ENCODE data around the gene ANKRD65.

DNA sequence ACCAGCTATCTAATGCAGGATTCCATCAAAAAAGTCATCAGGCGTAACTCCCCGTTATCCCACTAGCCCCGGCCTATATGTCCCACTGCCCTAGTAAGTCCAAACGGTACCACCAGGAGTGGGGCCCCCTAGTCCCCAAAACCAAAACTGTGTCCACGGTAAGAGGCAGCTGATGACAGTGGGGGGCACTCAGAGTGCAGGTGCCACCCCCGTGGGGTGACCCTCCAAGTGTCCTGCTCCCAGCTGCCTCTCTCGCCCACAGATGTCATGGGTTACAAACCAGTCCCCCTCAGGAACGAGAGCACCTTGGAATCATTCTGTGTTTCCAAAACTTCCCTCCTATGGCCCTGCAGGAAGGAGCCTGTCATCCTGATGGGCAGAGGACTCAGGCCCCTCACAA, 35.1 kb downstream of the ANKRD65 start:
- no peak for TF ChIP-seq POLR2AphosphoS5 (IDR thresholded peaks at IDR 0.05; ENCODE audit: low read depth)
- TF ChIP-seq, protein P1, sequence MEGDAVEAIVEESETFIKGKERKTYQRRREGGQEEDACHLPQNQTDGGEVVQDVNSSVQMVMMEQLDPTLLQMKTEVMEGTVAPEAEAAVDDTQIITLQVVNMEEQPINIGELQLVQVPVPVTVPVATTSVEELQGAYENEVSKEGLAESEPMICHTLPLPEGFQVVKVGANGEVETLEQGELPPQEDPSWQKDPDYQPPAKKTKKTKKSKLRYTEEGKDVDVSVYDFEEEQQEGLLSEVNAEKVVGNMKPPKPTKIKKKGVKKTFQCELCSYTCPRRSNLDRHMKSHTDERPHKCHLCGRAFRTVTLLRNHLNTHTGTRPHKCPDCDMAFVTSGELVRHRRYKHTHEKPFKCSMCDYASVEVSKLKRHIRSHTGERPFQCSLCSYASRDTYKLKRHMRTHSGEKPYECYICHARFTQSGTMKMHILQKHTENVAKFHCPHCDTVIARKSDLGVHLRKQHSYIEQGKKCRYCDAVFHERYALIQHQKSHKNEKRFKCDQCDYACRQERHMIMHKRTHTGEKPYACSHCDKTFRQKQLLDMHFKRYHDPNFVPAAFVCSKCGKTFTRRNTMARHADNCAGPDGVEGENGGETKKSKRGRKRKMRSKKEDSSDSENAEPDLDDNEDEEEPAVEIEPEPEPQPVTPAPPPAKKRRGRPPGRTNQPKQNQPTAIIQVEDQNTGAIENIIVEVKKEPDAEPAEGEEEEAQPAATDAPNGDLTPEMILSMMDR (IDR thresholded peaks at IDR 0.05; ENCODE audit: insufficient read depth, low read length) = no peak
